ENCODE results near the gene NCF1. TPM values are rescaled to one million over a fixed set of nuclear protein-coding genes. Genes with fewer than 3 reads are reported as not detected.

NCF1 gene
- total RNA-seq (2022; extraction: Qiagen RNA extraction; ENCODE audit: low read depth): 0.12 to 0.29 TPM (median 0.14 TPM) in 4 of 5 replicates, not detected in the other

DNA sequence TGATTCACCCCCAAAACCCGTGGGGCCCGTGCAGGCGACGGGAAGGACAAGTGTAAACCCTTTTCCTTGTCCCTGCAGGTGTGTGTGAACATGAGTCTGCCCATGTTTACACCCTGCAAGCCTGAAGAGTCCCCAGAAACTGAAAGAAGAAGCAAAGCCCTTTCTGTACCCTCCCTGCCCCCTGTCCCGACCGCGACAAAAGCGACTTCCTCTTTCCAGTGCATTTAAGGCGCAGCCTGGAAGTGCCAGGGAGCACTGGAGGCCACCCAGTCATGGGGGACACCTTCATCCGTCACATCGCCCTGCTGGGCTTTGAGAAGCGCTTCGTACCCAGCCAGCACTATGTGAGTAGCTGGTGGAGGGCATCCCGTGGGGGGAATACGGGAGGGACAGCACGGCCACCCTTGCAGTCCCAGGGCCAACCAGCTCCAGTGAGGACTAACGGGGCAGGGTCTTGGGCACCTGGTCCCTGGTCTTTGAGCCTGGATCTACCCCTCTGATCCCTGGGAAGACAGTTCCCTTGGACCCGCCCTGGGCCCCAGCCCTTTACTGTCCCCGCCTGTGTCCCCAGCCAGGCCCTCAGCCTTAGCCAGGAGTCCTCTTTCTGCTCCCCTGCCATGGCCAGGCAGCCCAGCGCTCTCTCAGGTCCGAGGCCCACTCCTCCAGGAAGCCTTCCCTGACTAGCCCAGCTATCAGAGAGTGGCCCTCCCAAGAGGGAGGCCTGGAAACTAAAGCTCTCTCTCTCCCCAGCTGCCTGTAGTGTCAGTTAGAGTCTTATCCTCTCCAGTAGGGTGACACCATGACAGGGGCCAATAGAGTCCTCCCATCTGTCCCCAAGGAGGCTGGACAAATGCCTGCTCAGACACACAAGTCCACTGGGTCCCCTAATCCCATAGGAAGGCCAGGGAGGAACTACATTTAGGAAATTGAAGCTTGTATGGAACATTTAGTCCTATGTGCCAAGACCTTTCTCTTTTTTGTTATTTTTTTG is at the start of gene NCF1:
NCF1 (plus strand) TSS at position 252 of the 991 bp plus-strand sequence; CDS start at position 273, 21 bp downstream.

Other genes with a start within 250 kb of the NCF1 start
- 74.7 to 105 TPM (median 87.9 TPM) in 5 replicates for gene GTF2I, start 116.3 kb upstream of the NCF1 start, total RNA-seq (2022; extraction: Qiagen RNA extraction; ENCODE audit: low read depth)
- 3.5 to 8.2 TPM (median 8.1 TPM) in 5 replicates for gene GTF2IRD2, start 77.6 kb downstream of the NCF1 start, total RNA-seq (2022; extraction: Qiagen RNA extraction; ENCODE audit: low read depth)
- 3.9 to 5.0 TPM (median 4.4 TPM) in 5 replicates for gene CASTOR2, start 190.7 kb downstream of the NCF1 start, total RNA-seq (2022; extraction: Qiagen RNA extraction; ENCODE audit: low read depth)

All from A549 treated with GW870086 at 1 μM for 4 hours (cell line).